IMR-90 (cell line): Measurements from ENCODE around the gene FBN1. TPM values are rescaled to one million over a fixed set of nuclear protein-coding genes. Genes with fewer than 3 reads are reported as not detected.
A peak's percentile ranks its signal among the peaks of the same experiment; 100 is the strongest.

ENCODE experiments used
- ATAC-seq: fragments of 200-7000 bp; cut with Tn5 transposase; 2 replicates; pipeline ENCODE4 v1.9.1; 2020; ENCODE audit warnings: low read depth, mild to moderate bottlenecking, moderate library complexity
- BruUV-seq: library from RNA; stranded (reverse); fragments of 400-500 nt; replicated peaks from 2 replicates; lab custom pipeline; 2021; lab: Mats Ljungman, UMichigan
- CTCF ChIA-PET: fragments of 300-600 bp; formaldehyde crosslinking; extraction: SDS; loops from one replicate; lab custom pipeline; 2021; ENCODE audit warnings: antibody characterized with exemption; lab: Yijun Ruan, JAX
- POLR2A ChIA-PET: fragments of 300-600 bp; sonication (Branson Sonifier 250); formaldehyde crosslinking; loops from one replicate; lab custom pipeline; 2022; ENCODE audit warnings: antibody characterized with exemption; ENCODE audit not compliant: unreplicated experiment; lab: Charles Lee
- DNase-seq: peaks from one replicate; pipeline ENCODE4 v3.0.0; 2013
- H2AFZ ChIP-seq: replicated peaks from 2 replicates; pipeline ENCODE3; 2013; ENCODE audit warnings: low read length, mild to moderate bottlenecking; ENCODE audit not compliant: poor library complexity
- H2AK5ac ChIP-seq: 2 replicates; pipeline ENCODE4 v1.6.1; 2013; ENCODE audit warnings: low read depth, low read length, inconsistent platforms
- H2AK9ac ChIP-seq: replicated peaks from 2 replicates; pipeline ENCODE3; 2013; ENCODE audit warnings: mild to moderate bottlenecking, low read depth, low read length, moderate library complexity; ENCODE audit not compliant: poor library complexity
- H2BK120ac ChIP-seq: 2 replicates; pipeline ENCODE4 v1.6.1; 2013; ENCODE audit warnings: low read depth, low read length, inconsistent platforms
- H2BK15ac ChIP-seq: 3 replicates; pipeline ENCODE4 v1.6.1; 2013; ENCODE audit warnings: low read depth, low read length, inconsistent platforms
- H2BK20ac ChIP-seq: 2 replicates; pipeline ENCODE4 v1.6.1; 2013; ENCODE audit warnings: low read depth, mild to moderate bottlenecking, inconsistent platforms, low read length, moderate library complexity
- H2BK5ac ChIP-seq: 2 replicates; pipeline ENCODE4 v1.6.1; 2013; ENCODE audit warnings: mild to moderate bottlenecking, low read depth, low read length, inconsistent platforms; ENCODE audit not compliant: poor library complexity, severe bottlenecking
- H3K14ac ChIP-seq: replicated peaks from 2 replicates; pipeline ENCODE4 v1.6.1; 2013; ENCODE audit warnings: low read depth, low read length, inconsistent platforms
- H3K18ac ChIP-seq: 2 replicates; pipeline ENCODE4 v1.6.1; 2013; ENCODE audit warnings: low read depth, low read length, control low read depth
- H3K23ac ChIP-seq: 2 replicates; pipeline ENCODE4 v1.6.1; 2013; ENCODE audit warnings: low read depth, low read length, inconsistent platforms
- H3K27ac ChIP-seq: 2 replicates; pipeline ENCODE4 v1.5.1; 2013; ENCODE audit warnings: mild to moderate bottlenecking, control low read depth, low read length; ENCODE audit not compliant: insufficient read depth
- H3K27me3 ChIP-seq: 2 replicates; pipeline ENCODE4 v1.6.1; 2013; ENCODE audit warnings: low read length; ENCODE audit not compliant: control insufficient read depth, insufficient read depth
- H3K36me3 ChIP-seq: 2 replicates; pipeline ENCODE4 v1.6.1; 2013; ENCODE audit warnings: low read length, mixed read lengths; ENCODE audit not compliant: control insufficient read depth, insufficient read depth
- H3K4ac ChIP-seq: 2 replicates; pipeline ENCODE4 v1.6.1; 2013; ENCODE audit warnings: low read depth, low read length, inconsistent platforms
- H3K4me1 ChIP-seq: 2 replicates; pipeline ENCODE4 v1.6.1; 2013; ENCODE audit warnings: low read length, mixed read lengths; ENCODE audit not compliant: control insufficient read depth, insufficient read depth
- H3K4me2 ChIP-seq: 2 replicates; pipeline ENCODE4 v1.6.1; 2013; ENCODE audit warnings: low read depth, mild to moderate bottlenecking, control low read depth, low read length, moderate library complexity
- H3K4me3 ChIP-seq: 2 replicates; pipeline ENCODE4 v1.5.1; 2013; ENCODE audit warnings: low read depth, mild to moderate bottlenecking, control low read depth, low read length, moderate library complexity; ENCODE audit not compliant: insufficient read depth
- H3K56ac ChIP-seq: 2 replicates; pipeline ENCODE4 v1.6.1; 2013; ENCODE audit warnings: low read length, inconsistent platforms; ENCODE audit not compliant: insufficient read depth; ENCODE audit errors: extremely low read depth
- H3K79me1 ChIP-seq, 2 experiments: 2 replicates each; pipeline ENCODE4 v1.6.1; 2013; ENCODE audit warnings: low read length in 2 of 2, inconsistent platforms in 1 of 2, low read depth in 1 of 2
- H3K9ac ChIP-seq: 2 replicates; pipeline ENCODE4 v1.6.1; 2013; ENCODE audit warnings: low read depth, low read length, control low read depth
- H3K9me1 ChIP-seq: 2 replicates; pipeline ENCODE4 v1.6.1; 2013; ENCODE audit warnings: low read length, inconsistent platforms; ENCODE audit not compliant: insufficient read depth
- H3K9me3 ChIP-seq: 2 replicates; pipeline ENCODE4 v1.6.1; 2013; ENCODE audit warnings: low read length; ENCODE audit not compliant: control insufficient read depth, insufficient read depth
- H4K20me1 ChIP-seq: 2 replicates; pipeline ENCODE4 v1.6.1; 2013; ENCODE audit warnings: low read length, inconsistent platforms; ENCODE audit not compliant: insufficient read depth
- H4K5ac ChIP-seq: 2 replicates; pipeline ENCODE4 v1.6.1; 2013; ENCODE audit warnings: mild to moderate bottlenecking, low read depth, low read length, control low read depth
- H4K8ac ChIP-seq, 2 experiments: 2 replicates each; pipeline ENCODE4 v1.6.1; 2013; ENCODE audit warnings: low read depth in 2 of 2, low read length in 2 of 2, control low read depth in 1 of 2, inconsistent platforms in 1 of 2
- H4K91ac ChIP-seq: 2 replicates; pipeline ENCODE4 v1.6.1; 2013; ENCODE audit warnings: low read depth, low read length, inconsistent platforms; ENCODE audit not compliant: insufficient read depth
- BHLHE40 ChIP-seq: fragments of 150-350 bp; IDR thresholded peaks from 2 replicates; pipeline ENCODE4 v1.6.1; 2016; ENCODE audit warnings: mild to moderate bottlenecking, low read depth, low read length
- CEBPB ChIP-seq: IDR thresholded peaks from 2 replicates; pipeline ENCODE4 v1.6.1; 2012; ENCODE audit warnings: low read depth, low read length, improper control_type of control experiment
- CHD1 ChIP-seq: IDR thresholded peaks from 2 replicates; pipeline ENCODE4 v1.6.1; 2012; ENCODE audit warnings: low read depth, low read length, improper control_type of control experiment
- CTCF ChIP-seq: conservative IDR thresholded peaks from 2 replicates; pipeline ENCODE4 v1.5.1; 2012; ENCODE audit warnings: mild to moderate bottlenecking, low read depth, low read length, improper control_type of control experiment
- FOS ChIP-seq: fragments of 150-350 bp; IDR thresholded peaks from 2 replicates; pipeline ENCODE4 v1.6.1; 2016; ENCODE audit warnings: low read depth, low read length
- MAFK ChIP-seq: IDR thresholded peaks from 2 replicates; pipeline ENCODE4 v1.6.1; 2012; ENCODE audit warnings: low read depth, low read length, improper control_type of control experiment
- MAZ ChIP-seq: IDR thresholded peaks from 2 replicates; pipeline ENCODE4 v1.6.1; 2012; ENCODE audit warnings: low read depth, mild to moderate bottlenecking, low read length, improper control_type of control experiment, moderate library complexity, borderline replicate concordance
- MXI1 ChIP-seq: IDR thresholded peaks from 2 replicates; pipeline ENCODE4 v1.6.1; 2012; ENCODE audit warnings: low read depth, mild to moderate bottlenecking, low read length, moderate library complexity, borderline replicate concordance
- NFE2L2 ChIP-seq: fragments of 150-350 bp; IDR thresholded peaks from 2 replicates; pipeline ENCODE4 v1.6.1; 2016; ENCODE audit warnings: low read depth, mild to moderate bottlenecking, low read length
- POLR2A ChIP-seq: IDR thresholded peaks from 2 replicates; pipeline ENCODE4 v1.6.1; 2012; ENCODE audit warnings: mild to moderate bottlenecking, low read depth, low read length
- RAD21 ChIP-seq: IDR thresholded peaks from 2 replicates; pipeline ENCODE4 v1.6.1; 2012; ENCODE audit warnings: low read length, improper control_type of control experiment
- RCOR1 ChIP-seq: IDR thresholded peaks from 2 replicates; pipeline ENCODE4 v1.6.1; 2012; ENCODE audit warnings: mild to moderate bottlenecking, low read length, improper control_type of control experiment; ENCODE audit not compliant: insufficient replicate concordance
- RFX5 ChIP-seq: IDR thresholded peaks from 2 replicates; pipeline ENCODE4 v1.8.0; 2012; ENCODE audit warnings: low read depth, mild to moderate bottlenecking, low read length, moderate library complexity
- SMC3 ChIP-seq: fragments of 150-350 bp; IDR thresholded peaks from 2 replicates; pipeline ENCODE4 v1.6.1; 2016; ENCODE audit warnings: low read depth, mild to moderate bottlenecking, antibody characterized with exemption, low read length, moderate library complexity
- USF2 ChIP-seq: fragments of 150-350 bp; IDR thresholded peaks from 2 replicates; pipeline ENCODE4 v1.6.1; 2017; ENCODE audit warnings: mild to moderate bottlenecking, antibody characterized with exemption, low read length, low read depth
- WGBS, 2 experiments: methylation state at CpG; one replicate each; pipeline versions ENCODE4 v1.1.5 to v1.1.7; 2013; ENCODE audit warnings: missing lambda C conversion rate in 2 of 2; ENCODE audit not compliant: insufficient read length in 1 of 2; ENCODE audit errors: extremely low coverage in 2 of 2; 5-methylcytosine and 5-hydroxymethylcytosine counted together
- dilution Hi-C: fragments of 300-500 bp; cut with HindIII; formaldehyde crosslinking; loops from one replicate; pipeline ENCODE4 v1.14.3; 2018; ENCODE audit warnings: low sequenced_read_pairs; ENCODE audit not compliant: unreplicated experiment
- in situ Hi-C: fragments of 300-500 bp; cut with MboI; formaldehyde crosslinking; loops from 3 replicates; pipeline ENCODE4 v1.14.3; 2019; ENCODE audit warnings: low sequenced_read_pairs, inconsistent platforms, mixed read lengths
- intact Hi-C: fragments of 100-400 bp; cut with micrococcal nuclease; formaldehyde crosslinking; loops from 2 replicates; pipeline ENCODE4 v1.10.0; 2022
- polyA plus RNA-seq, 3 experiments: library from polyadenylated mRNA; depleted of rRNA; stranded (reverse); fragments of >200 nt; gene quantifications; 2 replicates each; pipeline ENCODE4 v1.2.3, GENCODE V29; 2012; ENCODE audit warnings: low replicate concordance in 1 of 3
- total RNA-seq: library from RNA; depleted of rRNA; stranded (reverse); fragments of >200 nt; gene quantifications from 2 replicates; pipeline ENCODE4 v1.2.3, GENCODE V29; 2012
- TF ChIP-seq, protein P1 (sequence below): fragments of 150-350 bp; IDR thresholded peaks from 2 replicates; pipeline ENCODE4 v1.6.1; 2016; ENCODE audit warnings: low read depth, mild to moderate bottlenecking, low read length, moderate library complexity, borderline replicate concordance

The FBN1 gene
- total and polyA plus RNA-seq, 2 of the 4 experiments (the other 2 are of a cell fraction), result 134 to 283 TPM

DNA sequence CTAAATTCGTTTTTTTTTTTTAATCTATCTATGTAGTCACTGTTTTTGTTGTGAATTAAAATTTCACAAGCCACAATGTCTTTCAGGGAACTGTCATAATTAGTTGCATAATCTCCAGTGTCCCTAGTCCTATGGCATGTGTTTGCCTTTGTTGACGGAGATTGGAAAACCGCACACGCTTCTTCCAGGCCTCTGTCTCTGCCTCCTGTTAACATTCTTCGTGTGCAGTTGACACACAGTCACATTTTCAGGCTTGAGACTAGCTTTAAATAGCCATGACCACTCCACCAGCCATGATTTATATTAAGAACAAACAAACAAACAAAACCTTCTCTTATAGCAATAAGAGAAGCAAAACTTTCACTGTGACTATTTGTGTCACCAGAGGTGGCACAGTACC lies 174.4 kb downstream of the FBN1 start:
- Histone ChIP-seq H3K23ac (peak overlapping the region; percentile 14; the same call in 1 of the 2 replicates), H3K4me1 (peaks cover 2% of the 10 kb centered on the region; the same call in 1 of the 2 replicates), H3K79me1 (peaks cover 17 to 50% of the 10 kb centered on the region in 2 experiments; a peak in 3 of 4 replicates), H3K14ac (no peak overlapping the region; the same call in 1 of the 2 replicates), H3K9me1 (peaks cover 23% of the 10 kb centered on the region), H3K56ac (no peak overlapping the region), H4K91ac (no peak overlapping the region), H2AK9ac (no peak overlapping the region), H4K20me1 (no peaks in the 10 kb centered on the region), H2BK20ac (peak overlapping the region; percentile 67), H2AFZ (no peak overlapping the region), H4K8ac (no peak overlapping the region), H2BK15ac (no peak overlapping the region), H3K18ac (no peak overlapping the region), H2AK5ac (no peak overlapping the region), H3K4me2 (no peak overlapping the region), H3K27ac (no peak overlapping the region), H2BK120ac (peak overlapping the region; percentile 13; the same call in 1 of the 2 replicates), H3K9ac (no peak overlapping the region), H3K36me3 (peaks cover 54% of the 10 kb centered on the region), H3K4me3 (no peak overlapping the region), H3K27me3 (no peaks in the 10 kb centered on the region), H4K5ac (no peak overlapping the region), H3K4ac (peak overlapping the region; percentile 51; the same call in 1 of the 2 replicates), H3K9me3 (no peaks in the 10 kb centered on the region), H2BK5ac (no peak overlapping the region)
- no peak for TF ChIP-seq MXI1
- no peak for TF ChIP-seq FOS
- TF ChIP-seq USF2, result no peak
- no peak for TF ChIP-seq CEBPB
- no peak for TF ChIP-seq BHLHE40
- no peak for TF ChIP-seq CHD1
- TF ChIP-seq CTCF, result no peak
- no peak for TF ChIP-seq RFX5
- no peak for TF ChIP-seq NFE2L2
- no peak for TF ChIP-seq RAD21
- no peak for TF ChIP-seq RCOR1
- TF ChIP-seq MAFK, result no peak
- no peak for TF ChIP-seq SMC3
- TF ChIP-seq MAZ, result no peak
- no peak for TF ChIP-seq POLR2A
- TF ChIP-seq, protein P1, sequence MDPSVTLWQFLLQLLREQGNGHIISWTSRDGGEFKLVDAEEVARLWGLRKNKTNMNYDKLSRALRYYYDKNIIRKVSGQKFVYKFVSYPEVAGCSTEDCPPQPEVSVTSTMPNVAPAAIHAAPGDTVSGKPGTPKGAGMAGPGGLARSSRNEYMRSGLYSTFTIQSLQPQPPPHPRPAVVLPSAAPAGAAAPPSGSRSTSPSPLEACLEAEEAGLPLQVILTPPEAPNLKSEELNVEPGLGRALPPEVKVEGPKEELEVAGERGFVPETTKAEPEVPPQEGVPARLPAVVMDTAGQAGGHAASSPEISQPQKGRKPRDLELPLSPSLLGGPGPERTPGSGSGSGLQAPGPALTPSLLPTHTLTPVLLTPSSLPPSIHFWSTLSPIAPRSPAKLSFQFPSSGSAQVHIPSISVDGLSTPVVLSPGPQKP, result no peak
- no peak for ATAC-seq
- in situ Hi-C loops (no loop called here), dilution Hi-C loops (no loop called here), intact Hi-C loops (no loop called here)
- ChIA-PET CTCF (interaction anchor here (1.5 kb wide), 1 partner anchor 113 kb away, joined by 3 read pairs; no protein-coding TSS in a partner anchor), POLR2A (no interaction called here)
- no TSS peak for BruUV-seq
- DNase-seq, result no peak
- 89% methylated on average over 4 of the region's 5 CpGs; no CpG with 5 or more reads in 1 of the 2 experiments for WGBS, 2 experiments
